DOHH2 (cell line): ENCODE measurements around the gene BHLHE41.

Experiments used
- CTCF ChIP-seq: fragments of 200-600 bp; sonication (generic); IDR thresholded peaks from one replicate; pipeline ENCODE4 v1.5.1; 2014; ENCODE audit warnings: antibody characterized with exemption, mild to moderate bottlenecking, low read depth, low read length; ENCODE audit not compliant: poor library complexity, severe bottlenecking
- EZH2phosphoT487 ChIP-seq: fragments of 200-600 bp; sonication (generic); IDR thresholded peaks from 2 replicates; pipeline ENCODE4 v1.6.1; 2017; ENCODE audit warnings: borderline replicate concordance, mild to moderate bottlenecking, antibody characterized with exemption, low read length, moderate library complexity, mixed read lengths

GRCh38 chr12:26172539-26172938 is 47.7 kb upstream of the BHLHE41 start:
- TF ChIP-seq CTCF: no peak
- TF ChIP-seq EZH2phosphoT487: no peak
